GF-D8 (cell line): ENCODE results near the gene TPSD1.
"Not testable (repeated sequence)": the region's sequence is repeated elsewhere in the genome, so short reads cannot be mapped to it uniquely, and the experiment has no call there.

Source experiments
- DNase-seq: peaks from one replicate; lab custom pipeline; 2025; lab: John Stamatoyannopoulos, UW

The TPSD1 gene

GRCh38 chr16:1263591-1264344, 7.9 kb downstream of the TPSD1 start:
- DNase-seq: no peak

GRCh38 chr16:1264345-1265089, 8.6 kb downstream of the TPSD1 start:
- no peak for DNase-seq

GRCh38 chr16:1265090-1265630, 9.3 kb downstream of the TPSD1 start:
- DNase-seq: no peak

- DNase-seq: no peak
Measured at GRCh38 chr16:1265826-1266225, 10.0 kb downstream of the TPSD1 start.

GRCh38 chr16:1269418-1269817, 13.5 kb downstream of the TPSD1 start:
- DNase-seq: not testable (repeated sequence)

GRCh38 chr16:1271380-1271723, 15.5 kb downstream of the TPSD1 start:
- no peak for DNase-seq

- not testable (repeated sequence) for DNase-seq
Measured at GRCh38 chr16:1271724-1272413, 16.0 kb downstream of the TPSD1 start.

- DNase-seq: no peak
Measured at GRCh38 chr16:1272453-1273198, 16.8 kb downstream of the TPSD1 start.

- no peak for DNase-seq
Measured at GRCh38 chr16:1273816-1274215, 17.9 kb downstream of the TPSD1 start.

GRCh38 chr16:1274767-1275166, 18.9 kb downstream of the TPSD1 start:
- DNase-seq: no peak

- no peak for DNase-seq
Measured at GRCh38 chr16:1275791-1276579, 20.1 kb downstream of the TPSD1 start.

GRCh38 chr16:1276580-1276878, 20.7 kb downstream of the TPSD1 start:
- DNase-seq: no peak

- DNase-seq: no peak
Measured at GRCh38 chr16:1277151-1277598, 21.3 kb downstream of the TPSD1 start.

GRCh38 chr16:1277617-1278282, 21.9 kb downstream of the TPSD1 start:
- DNase-seq: no peak

GRCh38 chr16:1278477-1278876, 22.6 kb downstream of the TPSD1 start:
- DNase-seq: no peak

GRCh38 chr16:1279081-1279944, 23.4 kb downstream of the TPSD1 start:
- DNase-seq: no peak

GRCh38 chr16:1279945-1280589, 24.2 kb downstream of the TPSD1 start:
- no peak for DNase-seq

- DNase-seq: no peak
Measured at GRCh38 chr16:1280783-1281182, 24.9 kb downstream of the TPSD1 start.

GRCh38 chr16:1281517-1281916, 25.6 kb downstream of the TPSD1 start:
- no peak for DNase-seq
